IMR-90 (cell line): ENCODE measurements around the gene KCNK15.

Experiments
- FOS ChIP-seq: fragments of 150-350 bp; IDR thresholded peaks from 2 replicates; pipeline ENCODE4 v1.6.1; 2016; ENCODE audit warnings: low read depth, low read length
- MAZ ChIP-seq: IDR thresholded peaks from 2 replicates; pipeline ENCODE4 v1.6.1; 2012; ENCODE audit warnings: low read depth, mild to moderate bottlenecking, low read length, improper control_type of control experiment, moderate library complexity, borderline replicate concordance
- POLR2A ChIP-seq: IDR thresholded peaks from 2 replicates; pipeline ENCODE4 v1.6.1; 2012; ENCODE audit warnings: mild to moderate bottlenecking, low read depth, low read length
- RAD21 ChIP-seq: IDR thresholded peaks from 2 replicates; pipeline ENCODE4 v1.6.1; 2012; ENCODE audit warnings: low read length, improper control_type of control experiment
- SMC3 ChIP-seq: fragments of 150-350 bp; IDR thresholded peaks from 2 replicates; pipeline ENCODE4 v1.6.1; 2016; ENCODE audit warnings: low read depth, mild to moderate bottlenecking, antibody characterized with exemption, low read length, moderate library complexity
- TF ChIP-seq, protein P1 (sequence below): conservative IDR thresholded peaks from 2 replicates; pipeline ENCODE4 v1.5.1; 2012; ENCODE audit warnings: mild to moderate bottlenecking, low read depth, low read length, improper control_type of control experiment

DNA sequence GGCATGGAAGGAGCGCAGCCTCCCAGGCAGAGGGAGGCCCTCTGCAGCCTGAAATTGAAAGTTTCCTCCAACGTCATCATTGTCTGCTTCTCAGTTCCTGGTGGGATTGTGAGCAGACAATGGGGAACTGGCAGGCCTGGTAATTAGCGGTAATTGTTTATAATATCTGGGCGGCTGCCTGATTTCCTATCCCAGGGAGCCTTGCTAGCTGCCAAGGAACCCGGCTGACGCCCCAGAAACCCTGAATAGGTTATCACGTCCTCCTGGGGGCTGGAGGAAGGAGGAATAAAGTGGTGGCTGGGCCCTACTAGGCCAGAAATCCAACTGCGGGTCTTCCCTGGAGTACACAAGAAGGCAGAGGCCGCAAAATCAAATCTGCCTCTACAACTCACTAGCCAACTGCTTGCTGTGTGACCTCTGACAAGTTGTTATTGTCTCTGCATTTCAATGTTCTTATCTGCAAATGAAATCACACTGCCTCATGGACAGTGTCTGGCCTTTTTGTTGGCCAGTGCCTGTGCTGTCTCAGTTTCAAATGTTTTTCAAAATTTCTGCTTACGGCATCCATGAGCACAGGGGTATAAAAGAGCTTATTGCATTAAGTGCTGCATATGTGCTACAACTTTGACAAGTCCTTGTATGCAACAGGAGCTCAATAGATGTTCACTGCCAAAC lies 16.9 kb downstream of the KCNK15 start:
- TF ChIP-seq RAD21 (no peak), FOS (no peak), POLR2A (no peak), MAZ (no peak), SMC3 (no peak)
- TF ChIP-seq, protein P1, sequence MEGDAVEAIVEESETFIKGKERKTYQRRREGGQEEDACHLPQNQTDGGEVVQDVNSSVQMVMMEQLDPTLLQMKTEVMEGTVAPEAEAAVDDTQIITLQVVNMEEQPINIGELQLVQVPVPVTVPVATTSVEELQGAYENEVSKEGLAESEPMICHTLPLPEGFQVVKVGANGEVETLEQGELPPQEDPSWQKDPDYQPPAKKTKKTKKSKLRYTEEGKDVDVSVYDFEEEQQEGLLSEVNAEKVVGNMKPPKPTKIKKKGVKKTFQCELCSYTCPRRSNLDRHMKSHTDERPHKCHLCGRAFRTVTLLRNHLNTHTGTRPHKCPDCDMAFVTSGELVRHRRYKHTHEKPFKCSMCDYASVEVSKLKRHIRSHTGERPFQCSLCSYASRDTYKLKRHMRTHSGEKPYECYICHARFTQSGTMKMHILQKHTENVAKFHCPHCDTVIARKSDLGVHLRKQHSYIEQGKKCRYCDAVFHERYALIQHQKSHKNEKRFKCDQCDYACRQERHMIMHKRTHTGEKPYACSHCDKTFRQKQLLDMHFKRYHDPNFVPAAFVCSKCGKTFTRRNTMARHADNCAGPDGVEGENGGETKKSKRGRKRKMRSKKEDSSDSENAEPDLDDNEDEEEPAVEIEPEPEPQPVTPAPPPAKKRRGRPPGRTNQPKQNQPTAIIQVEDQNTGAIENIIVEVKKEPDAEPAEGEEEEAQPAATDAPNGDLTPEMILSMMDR: no peak
